SK-N-SH (cell line): Measurements from ENCODE around the gene TMEM259. TPM values are rescaled to one million over a fixed set of nuclear protein-coding genes. Genes with fewer than 3 reads are reported as not detected.

ENCODE experiments used
- CTCF ChIA-PET: fragments of 300-600, 350-600 bp; formaldehyde crosslinking; extraction: SDS; loops from one replicate; lab custom pipeline; 2021; lab: Yijun Ruan, JAX
- POLR2A ChIA-PET: fragments of 350-600 bp; sonication (Branson Sonifier 250); formaldehyde crosslinking; extraction: SDS; loops from one replicate; lab custom pipeline; 2020; ENCODE audit warnings: antibody characterized with exemption, inconsistent platforms; lab: Yijun Ruan, JAX
- DNase-seq: peaks from one replicate; pipeline ENCODE4 v3.0.0; 2012
- H2AFZ ChIP-seq: fragments of 200-600 bp; sonication (generic); 2 replicates; pipeline ENCODE4 v1.8.1; 2016; ENCODE audit warnings: antibody characterized with exemption, mild to moderate bottlenecking, low read depth
- H3F3A ChIP-seq: fragments of 200-600 bp; sonication (generic); replicated peaks from 2 replicates; pipeline ENCODE3; 2016; ENCODE audit warnings: antibody characterized with exemption, mild to moderate bottlenecking; ENCODE audit not compliant: insufficient read depth
- H3K27ac ChIP-seq, 2 experiments: fragments of 200-500 bp in 1 of 2; fragments of 200-600 bp in 1 of 2; sonication (Bioruptor generic) in 1 of 2; sonication (generic), shearing (Covaris generic) in 1 of 2; 2 replicates each; pipeline versions ENCODE4 v1.5.1 to v1.6.1; 2014 to 2016; ENCODE audit warnings: low read depth in 2 of 2, inconsistent platforms in 1 of 2, low read length in 1 of 2, mild to moderate bottlenecking in 1 of 2, mixed read lengths in 1 of 2
- H3K27me3 ChIP-seq: fragments of 200-600 bp; sonication (generic), shearing (Covaris generic); 2 replicates; pipeline ENCODE4 v1.6.1; 2016; ENCODE audit warnings: mixed run types; ENCODE audit not compliant: insufficient read depth
- H3K36me3 ChIP-seq, 2 experiments: fragments of 200-500 bp in 1 of 2; fragments of 200-600 bp in 1 of 2; sonication (Bioruptor generic) in 1 of 2; sonication (generic) in 1 of 2; replicated peaks in 1 of 2; 2 replicates each; pipeline versions ENCODE3 to v1.5.1; 2014 to 2016; ENCODE audit warnings: low read length in 1 of 2, mild to moderate bottlenecking in 1 of 2; ENCODE audit not compliant: insufficient read depth in 2 of 2, control insufficient read depth in 1 of 2
- H3K4me1 ChIP-seq, 2 experiments: fragments of 200-500 bp in 1 of 2; fragments of 200-600 bp in 1 of 2; sonication (Bioruptor generic) in 1 of 2; sonication (generic), shearing (Covaris generic) in 1 of 2; 2 replicates each; pipeline versions ENCODE4 v1.5.1 to v1.6.1; 2014 to 2016; ENCODE audit warnings: low read depth in 1 of 2, low read length in 1 of 2, mixed run types in 1 of 2; ENCODE audit not compliant: insufficient read depth in 2 of 2, control insufficient read depth in 1 of 2
- H3K4me2 ChIP-seq: fragments of 200-600 bp; sonication (generic), shearing (Covaris generic); 2 replicates; pipeline ENCODE4 v1.6.1; 2017; ENCODE audit warnings: mixed run types
- H3K4me3 ChIP-seq, 2 experiments: fragments of 200-500 bp in 1 of 2; fragments of 200-600 bp in 1 of 2; sonication (Bioruptor generic) in 1 of 2; sonication (generic), shearing (Covaris generic) in 1 of 2; 2 replicates each; pipeline versions ENCODE4 v1.5.1 to v1.8.1; 2014 to 2016; ENCODE audit warnings: low read depth in 2 of 2, inconsistent platforms in 1 of 2, low read length in 1 of 2, mild to moderate bottlenecking in 1 of 2, mixed read lengths in 1 of 2, moderate library complexity in 1 of 2
- H3K79me2 ChIP-seq: fragments of 200-600 bp; sonication (generic); 2 replicates; pipeline ENCODE4 v1.8.1; 2017; ENCODE audit warnings: mild to moderate bottlenecking; ENCODE audit not compliant: insufficient read depth
- H3K9ac ChIP-seq: fragments of 200-600 bp; sonication (generic); 2 replicates; pipeline ENCODE4 v1.6.1; 2017; ENCODE audit warnings: mixed run types
- H3K9me2 ChIP-seq: fragments of 200-600 bp; sonication (generic); 2 replicates; pipeline ENCODE4 v1.6.1; 2017; ENCODE audit warnings: mixed run types
- H3K9me3 ChIP-seq: fragments of 200-600 bp; sonication (generic); 2 replicates; pipeline ENCODE4 v1.6.1; 2017; ENCODE audit warnings: mixed run types, mild to moderate bottlenecking, moderate library complexity
- H4K20me1 ChIP-seq: fragments of 200-600 bp; sonication (generic); 2 replicates; pipeline ENCODE4 v1.6.1; 2017; ENCODE audit warnings: mild to moderate bottlenecking, mixed run types; ENCODE audit not compliant: insufficient read depth
- ELF1 ChIP-seq: IDR thresholded peaks from 2 replicates; pipeline ENCODE4 v1.4.0; 2012
- FOXM1 ChIP-seq: IDR thresholded peaks from 2 replicates; pipeline ENCODE4 v1.4.0; 2012; ENCODE audit warnings: low read depth, mild to moderate bottlenecking
- NRF1 ChIP-seq: IDR thresholded peaks from 2 replicates; pipeline ENCODE4 v1.6.1; 2012; ENCODE audit warnings: low read depth, mild to moderate bottlenecking, low read length
- RAD21 ChIP-seq: IDR thresholded peaks from 2 replicates; pipeline ENCODE4 v1.6.1; 2012; ENCODE audit warnings: mild to moderate bottlenecking, low read length
- REST ChIP-seq: IDR thresholded peaks from 2 replicates; pipeline ENCODE4 v1.6.1; 2012; ENCODE audit warnings: mild to moderate bottlenecking, low read depth, low read length, moderate library complexity
- RXRA ChIP-seq: IDR thresholded peaks from 2 replicates; pipeline ENCODE4 v1.4.0; 2012; ENCODE audit warnings: low read depth, mild to moderate bottlenecking, borderline replicate concordance
- TAF1 ChIP-seq: IDR thresholded peaks from 2 replicates; pipeline ENCODE4 v1.6.1; 2012; ENCODE audit warnings: low read depth, mild to moderate bottlenecking, low read length, moderate library complexity, borderline replicate concordance
- TCF12 ChIP-seq: IDR thresholded peaks from 2 replicates; pipeline ENCODE4 v1.4.0; 2012
- WGBS: methylation state at CpG from one replicate; pipeline ENCODE4 v1.1.6; 2017; ENCODE audit warnings: low lambda C conversion rate; 5-methylcytosine and 5-hydroxymethylcytosine counted together
- polyA plus RNA-seq, 3 experiments: library from polyadenylated mRNA; depleted of rRNA; stranded (reverse); fragments of >200 nt; gene quantifications; 2 replicates each; pipeline ENCODE4 v1.2.3, GENCODE V29; 2012
- TF ChIP-seq, protein P1 (sequence below): fragments of 150-350 bp; IDR thresholded peaks from 2 replicates; pipeline ENCODE4 v1.6.1; 2017; ENCODE audit warnings: antibody characterized with exemption, low read length, low read depth, borderline replicate concordance

The TMEM259 gene
- polyA plus RNA-seq, 1 of the 3 experiments (the other 2 are of a cell fraction), result 138 TPM

- Histone ChIP-seq H3F3A (peaks cover 36% of the 10 kb centered on the region), H3K4me2 (no peak overlapping the region), H3K9me2 (no peaks in the 10 kb centered on the region), H3K4me1 (peaks cover 0 to 12% of the 10 kb centered on the region in 2 experiments; a peak in 1 of 4 replicates), H3K27me3 (no peaks in the 10 kb centered on the region), H3K36me3 (peaks cover 16 to 34% of the 10 kb centered on the region in 2 experiments)
- ChIA-PET POLR2A (no interaction called here), CTCF (interaction anchor here (0.7 to 1.1 kb wide), 2 partner anchors 44 to 77 kb away, joined by 3 read pairs; no protein-coding TSS in a partner anchor)
- TF ChIP-seq ELF1 (no peak), RXRA (no peak), FOXM1 (no peak), NRF1 (no peak), RAD21 (no peak; the same call in 1 of the 2 replicates)
- TF ChIP-seq, all 33 proteins: peak for 0
- Histone ChIP-seq H4K20me1 (peaks cover 47% of the 10 kb centered on the region), H2AFZ (no peak overlapping the region), H3K9me3 (no peaks in the 10 kb centered on the region), H3K79me2 (peaks cover 22% of the 10 kb centered on the region; the same call in 1 of the 2 replicates), H3K9ac (no peak overlapping the region), H3K4me3 (no peak overlapping the region), H3K27ac (no peak overlapping the region)
- DNase-seq, result no peak
- 92% methylated on average over 20 of the region's 29 CpGs for WGBS
Observed at GRCh38 chr19:1035998-1036621, 15.2 kb upstream of the TMEM259 start.

- Histone ChIP-seq H3K27me3 (no peaks in the 10 kb centered on the region), H3K9ac (no peak overlapping the region), H3K4me3 (no peak overlapping the region), H3K4me1 (peaks cover 0 to 10% of the 10 kb centered on the region in 2 experiments; a peak in 1 of 4 replicates), H3K79me2 (peaks cover 56% of the 10 kb centered on the region), H3K27ac (no peak overlapping the region), H3K36me3 (peaks cover 16 to 36% of the 10 kb centered on the region in 2 experiments), H4K20me1 (peaks cover 57% of the 10 kb centered on the region), H2AFZ (no peak overlapping the region), H3K9me3 (no peaks in the 10 kb centered on the region), H3K9me2 (no peaks in the 10 kb centered on the region), H3F3A (peaks cover 21% of the 10 kb centered on the region), H3K4me2 (no peak overlapping the region)
- ChIA-PET CTCF (interaction anchor here (0.8 to 1.5 kb wide), 3 partner anchors 9 to 26 kb away, joined by 3 to 4 read pairs (median 3); no protein-coding TSS in a partner anchor), POLR2A (no interaction called here)
- WGBS, result 89% methylated on average over 19 of the region's 20 CpGs
- TF ChIP-seq TCF12 (no peak), TAF1 (no peak), REST (no peak)
- TF ChIP-seq, protein P1, sequence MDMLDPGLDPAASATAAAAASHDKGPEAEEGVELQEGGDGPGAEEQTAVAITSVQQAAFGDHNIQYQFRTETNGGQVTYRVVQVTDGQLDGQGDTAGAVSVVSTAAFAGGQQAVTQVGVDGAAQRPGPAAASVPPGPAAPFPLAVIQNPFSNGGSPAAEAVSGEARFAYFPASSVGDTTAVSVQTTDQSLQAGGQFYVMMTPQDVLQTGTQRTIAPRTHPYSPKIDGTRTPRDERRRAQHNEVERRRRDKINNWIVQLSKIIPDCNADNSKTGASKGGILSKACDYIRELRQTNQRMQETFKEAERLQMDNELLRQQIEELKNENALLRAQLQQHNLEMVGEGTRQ, result no peak
- no peak for DNase-seq
Observed at GRCh38 chr19:1032264-1032867, 11.4 kb upstream of the TMEM259 start.
